Activated CD4-positive, alpha-beta T cell treated with anti-CD3 and anti-CD28 coated beads for 4 hours (primary cell): ENCODE results near the gene NDOR1.

Source experiments
- DNase-seq, 2 donors: peaks; one replicate each; pipeline ENCODE4 v3.0.0-alpha.2; 2020

Gene NDOR1

DNA sequence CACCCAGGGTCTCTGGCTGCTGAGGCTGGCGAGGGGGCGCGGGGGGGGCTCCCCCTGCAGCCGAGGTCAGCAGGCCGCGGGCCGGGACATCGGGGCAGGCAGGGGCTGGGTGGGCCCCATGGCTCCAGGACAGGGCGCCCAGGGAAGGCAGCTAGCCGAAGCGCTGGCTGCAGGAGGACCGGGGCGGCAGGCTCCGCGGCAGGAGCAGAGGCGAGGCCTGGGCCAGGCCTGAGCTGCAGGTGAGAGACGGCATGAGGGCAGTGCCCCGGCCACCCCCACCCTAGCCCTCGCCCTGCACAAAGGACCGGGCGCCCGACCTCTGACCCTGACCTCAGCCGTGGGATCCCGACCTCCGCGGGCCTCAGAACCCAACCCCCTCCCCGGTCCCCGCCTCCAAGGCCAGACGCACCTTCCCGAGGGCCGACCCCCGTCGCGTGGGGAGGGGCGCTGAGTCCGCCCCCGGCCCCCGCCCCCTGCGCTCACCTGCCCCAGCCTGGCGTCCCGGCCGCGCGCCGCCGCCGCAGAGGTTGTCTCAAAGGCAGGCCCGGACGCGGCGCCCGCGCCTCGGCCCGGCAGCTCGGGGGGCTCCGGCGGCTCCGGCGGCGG is 16.1 kb downstream of the NDOR1 start:
- no peak for DNase-seq

DNA sequence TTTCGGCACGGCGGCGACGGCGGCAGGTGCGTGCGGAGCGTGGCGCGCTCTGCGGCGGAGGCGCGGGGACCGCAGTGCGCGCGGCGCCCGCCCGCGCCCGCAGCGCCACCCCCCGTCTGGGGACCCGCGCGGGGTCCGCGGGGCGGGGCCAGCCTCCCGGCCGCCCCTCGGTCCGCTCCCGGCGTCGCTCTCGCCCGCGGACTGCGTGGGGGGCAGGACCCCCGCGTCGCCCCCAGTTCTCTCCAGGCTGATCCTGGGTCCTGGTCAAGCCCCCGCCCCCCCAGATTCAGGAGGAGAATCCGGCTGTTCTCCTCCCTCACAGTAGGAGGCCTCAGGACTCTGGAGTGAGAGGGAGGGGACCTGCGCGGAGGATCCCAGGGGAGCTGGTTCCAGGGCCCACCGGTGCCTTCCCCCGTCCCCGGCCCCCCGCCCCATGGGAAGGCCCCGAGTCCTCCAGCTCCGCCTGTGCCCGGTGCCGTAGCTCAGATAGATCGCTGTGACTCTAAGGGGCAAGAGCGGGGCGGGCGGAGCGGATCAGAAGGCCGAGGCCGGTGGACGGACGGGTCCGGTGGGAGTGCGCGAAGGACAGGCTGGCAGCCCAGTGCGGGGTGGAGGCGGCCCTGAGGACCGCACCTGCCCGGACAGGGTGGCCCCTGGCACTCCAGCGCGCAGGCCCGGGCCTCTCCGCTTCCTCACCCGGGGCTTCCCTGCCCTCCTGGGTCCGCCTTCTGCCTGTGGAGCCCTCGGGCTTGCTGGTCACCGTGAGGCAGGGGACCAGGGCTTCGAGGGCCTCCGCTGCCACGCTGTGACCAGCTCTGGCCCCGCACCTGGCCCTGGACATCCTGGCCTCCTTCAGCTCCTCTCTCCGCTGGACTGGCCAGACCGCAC is 16.9 kb downstream of the NDOR1 start, which contains the start of gene RNF208:
TSS of gene RNF208 (minus strand) at position 51 of the 888 bp plus-strand sequence. CDS start 1,028 bp downstream, outside the sequence.
- no peak for DNase-seq

DNA sequence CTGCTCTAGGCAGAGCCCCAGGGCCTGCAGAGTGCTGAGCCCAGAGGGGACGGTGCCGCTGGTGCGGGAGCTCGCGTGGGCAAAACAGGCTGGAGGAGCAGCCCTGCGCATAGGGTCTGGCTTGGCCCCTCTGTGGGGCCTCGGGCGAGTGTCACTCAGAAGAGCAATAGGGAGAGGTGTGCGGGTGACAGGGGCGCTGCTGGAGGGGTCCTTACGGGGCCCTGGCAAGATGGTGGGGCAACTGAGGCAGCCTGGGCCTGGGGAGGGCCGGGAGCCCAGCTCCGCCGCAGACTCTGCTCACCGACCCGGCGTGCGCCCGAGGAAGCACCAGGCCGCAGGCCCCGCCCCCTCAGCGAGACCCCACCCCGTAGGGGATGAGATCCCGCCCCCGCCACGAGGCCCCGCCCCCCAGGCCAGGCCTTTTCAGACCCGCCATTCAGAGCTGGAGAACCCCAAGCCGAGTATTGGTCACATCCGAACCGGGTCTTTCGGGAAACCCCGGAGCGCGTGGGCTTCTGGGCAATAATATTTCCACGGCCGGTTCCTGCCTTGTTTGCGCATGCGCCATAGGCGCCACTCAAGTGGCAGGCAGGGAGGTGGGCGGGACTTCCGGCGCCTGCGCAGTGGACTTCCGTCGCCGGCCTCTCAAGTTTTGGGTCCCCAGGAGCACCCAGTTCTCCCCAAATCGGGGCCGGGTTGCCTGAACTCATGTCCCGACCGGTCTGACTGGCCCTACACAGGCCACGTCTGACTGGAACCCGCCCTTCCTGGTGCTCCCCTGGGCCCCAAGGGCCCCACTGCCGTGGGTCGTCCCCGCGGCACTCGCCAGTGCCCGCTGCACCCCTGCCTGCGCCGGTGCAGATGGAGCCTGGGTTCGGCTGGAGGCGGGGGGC is 17.8 kb downstream of the NDOR1 start:
- peak; percentile 97 to 99 for DNase-seq

DNA sequence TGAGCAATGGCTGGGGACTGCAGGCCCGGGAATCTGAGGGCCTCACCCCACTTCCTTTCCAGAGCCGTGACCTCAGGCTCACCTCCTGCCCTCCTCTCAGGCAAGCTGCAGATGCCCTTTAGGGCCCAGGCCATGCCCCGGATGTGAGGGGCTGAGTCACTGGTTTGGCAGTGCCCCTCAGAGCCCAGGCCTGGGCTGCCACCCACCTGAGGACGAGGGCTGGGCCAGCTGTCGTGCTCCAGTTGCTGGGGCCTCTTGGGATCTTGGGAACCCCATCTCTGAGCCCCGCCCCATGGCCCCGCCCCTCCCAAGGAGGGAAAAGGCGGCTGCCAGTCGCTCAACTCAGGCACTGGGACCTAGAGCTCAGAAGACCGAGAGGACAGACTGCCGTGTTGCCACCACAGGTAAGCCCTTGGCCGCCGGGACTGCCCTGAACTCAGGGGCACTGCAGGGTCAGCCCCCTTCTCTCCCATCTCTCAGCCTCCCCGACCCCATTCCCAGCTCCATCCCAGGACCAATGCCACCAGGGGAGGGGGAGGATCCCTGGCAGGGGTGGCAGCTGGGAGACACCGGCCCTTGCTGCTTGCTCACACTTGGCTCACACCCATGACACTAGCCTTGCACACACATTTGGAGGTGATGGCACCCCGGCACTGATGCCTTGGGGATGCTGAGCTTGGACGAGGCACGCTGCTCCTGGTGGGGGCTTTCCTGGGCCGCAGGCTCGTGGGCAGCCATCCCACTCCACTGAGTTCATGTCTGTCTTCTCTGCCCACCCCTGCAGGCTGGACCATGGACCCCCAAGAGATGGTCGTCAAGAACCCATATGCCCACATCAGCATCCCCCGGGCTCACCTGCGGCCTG is 19.6 kb downstream of the NDOR1 start, which contains the start of gene CYSRT1:
TSS of gene CYSRT1 (plus strand) at position 345 of the 865 bp plus-strand sequence. CDS start at position 793, 448 bp downstream.
- DNase-seq, result no peak

DNA sequence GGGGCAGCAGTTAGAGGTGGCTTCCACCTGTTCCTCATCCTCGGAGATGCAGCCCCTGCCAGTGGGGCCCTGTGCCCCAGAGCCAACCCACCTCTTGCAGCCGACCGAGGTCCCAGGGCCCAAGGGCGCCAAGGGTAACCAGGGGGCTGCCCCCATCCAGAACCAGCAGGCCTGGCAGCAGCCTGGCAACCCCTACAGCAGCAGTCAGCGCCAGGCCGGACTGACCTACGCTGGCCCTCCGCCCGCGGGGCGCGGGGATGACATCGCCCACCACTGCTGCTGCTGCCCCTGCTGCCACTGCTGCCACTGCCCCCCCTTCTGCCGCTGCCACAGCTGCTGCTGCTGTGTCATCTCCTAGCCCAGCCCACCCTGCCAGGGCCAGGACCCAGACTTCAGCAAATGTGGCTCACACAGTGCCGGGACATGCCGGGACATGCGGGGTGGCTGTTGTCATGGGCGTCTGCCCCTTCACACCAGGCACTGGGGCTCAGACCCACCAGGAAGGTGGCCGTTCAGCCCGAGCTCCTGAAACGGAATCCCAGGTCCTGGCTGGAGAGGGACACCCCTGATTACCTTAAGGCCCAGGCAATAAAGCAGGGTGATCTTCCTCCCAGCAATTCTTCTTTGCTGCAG is 20.3 kb downstream of the NDOR1 start:
- DNase-seq, result no peak

DNA sequence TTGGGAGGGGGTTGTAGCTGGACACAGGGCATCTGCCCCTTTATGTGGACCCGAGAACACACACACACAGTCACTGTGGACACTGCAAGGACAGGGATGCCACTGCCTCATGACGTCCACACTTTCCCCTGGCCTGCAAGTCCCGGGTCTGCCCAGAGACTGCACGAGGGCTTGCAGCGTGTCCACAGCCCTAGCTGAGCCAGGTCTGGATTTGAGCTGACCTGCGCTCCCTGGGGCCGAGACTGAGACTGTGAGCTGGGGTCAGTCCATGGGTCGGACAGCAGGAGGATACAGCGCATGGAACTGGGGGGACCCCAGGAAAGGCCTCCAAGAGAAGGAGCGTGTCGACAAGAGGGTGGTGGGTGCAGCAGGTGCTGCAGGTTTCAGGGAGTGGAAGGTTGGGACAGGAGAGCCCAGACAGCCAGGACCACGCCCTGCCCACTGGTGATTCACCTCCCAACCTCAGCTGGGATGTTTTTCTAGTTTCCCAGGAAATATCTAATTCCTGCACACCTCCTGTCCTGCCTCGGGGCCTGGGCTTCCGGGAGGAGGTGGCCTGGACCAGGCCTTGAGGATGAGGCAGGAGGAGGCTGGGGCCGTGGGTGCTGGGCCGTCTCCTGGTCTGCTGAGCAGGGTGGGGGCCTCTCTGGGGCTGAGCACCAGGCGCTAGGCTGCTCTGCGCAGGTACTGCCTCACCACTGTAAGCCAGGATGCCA is 21.0 kb downstream of the NDOR1 start:
- DNase-seq, result no peak

DNA sequence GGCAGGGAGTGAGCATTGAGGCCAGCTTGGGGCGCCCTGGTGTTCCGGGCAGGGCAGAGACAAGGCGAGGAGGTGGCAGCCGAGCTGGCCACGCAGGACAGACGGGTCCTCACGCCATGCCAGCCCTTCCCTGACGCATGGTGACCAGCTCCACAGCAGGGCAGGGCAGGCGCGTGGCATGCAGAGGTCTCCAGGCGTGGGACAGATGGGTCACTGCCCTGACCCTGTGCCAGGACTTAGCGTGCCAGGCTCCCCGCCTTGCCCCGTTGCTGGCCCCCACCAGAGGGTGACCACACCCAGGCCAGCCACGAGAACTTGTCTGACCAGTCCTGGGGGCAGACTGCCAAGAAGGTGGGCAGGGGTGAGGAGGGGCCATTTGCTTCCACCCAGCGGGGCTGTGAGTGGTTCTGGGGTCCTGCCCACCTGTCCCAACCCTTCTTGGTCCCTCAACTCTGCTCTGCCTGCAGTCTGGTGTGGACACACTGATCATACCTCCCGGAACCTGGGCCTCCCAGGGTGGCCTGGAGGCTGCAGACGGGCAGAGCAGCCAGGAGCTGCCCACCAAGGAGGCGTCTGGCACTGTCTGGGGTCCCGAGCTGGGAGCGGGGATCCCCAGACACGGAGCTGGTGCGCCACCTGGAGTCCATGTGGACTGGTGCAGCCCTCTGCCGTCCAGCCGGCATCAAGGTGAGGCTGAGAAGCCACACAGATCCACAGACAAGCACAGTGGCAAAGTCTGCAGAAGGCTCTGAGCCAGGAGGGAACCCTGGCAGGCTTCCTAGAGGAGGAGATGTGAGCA is 21.8 kb downstream of the NDOR1 start, which contains the start of gene RNF224:
TSS of gene RNF224 (plus strand) at position 449 of the 799 bp plus-strand sequence. CDS start 834 bp downstream, outside the sequence.
- peak; percentile 78 to 81 for DNase-seq

DNA sequence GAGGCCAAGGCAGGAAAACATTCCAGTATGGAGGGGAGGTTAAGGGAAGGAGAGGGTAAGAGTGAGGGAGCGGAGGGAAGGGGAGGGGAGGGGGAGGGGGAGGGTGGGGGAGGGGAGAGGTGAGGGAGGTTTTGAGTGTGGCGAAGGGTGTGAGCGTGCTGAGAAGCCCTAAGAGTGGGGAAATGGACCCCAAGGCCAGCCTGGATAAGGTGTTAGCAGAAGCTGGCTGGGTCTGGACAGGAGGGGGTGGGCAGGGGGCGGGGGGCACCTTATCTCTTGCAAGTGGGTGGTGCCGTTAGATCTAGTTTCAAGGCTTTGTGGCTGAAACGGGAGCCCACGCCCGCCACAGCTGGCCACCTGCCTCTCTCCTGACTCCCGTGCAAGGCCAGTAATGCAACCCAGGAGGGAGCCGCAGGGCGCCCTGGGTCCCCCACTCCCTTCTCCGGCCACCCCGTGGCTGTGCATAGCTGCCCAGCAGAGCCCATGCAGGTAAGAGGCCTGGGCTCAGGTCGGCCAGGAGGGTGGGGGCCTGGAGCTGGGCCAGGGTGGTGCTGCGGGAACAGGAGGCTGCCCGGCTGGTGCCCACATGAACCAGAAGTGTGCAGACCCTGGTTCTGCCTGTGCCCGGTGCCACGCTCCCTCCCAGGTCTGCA is 22.5 kb downstream of the NDOR1 start:
- DNase-seq, result no peak

DNA sequence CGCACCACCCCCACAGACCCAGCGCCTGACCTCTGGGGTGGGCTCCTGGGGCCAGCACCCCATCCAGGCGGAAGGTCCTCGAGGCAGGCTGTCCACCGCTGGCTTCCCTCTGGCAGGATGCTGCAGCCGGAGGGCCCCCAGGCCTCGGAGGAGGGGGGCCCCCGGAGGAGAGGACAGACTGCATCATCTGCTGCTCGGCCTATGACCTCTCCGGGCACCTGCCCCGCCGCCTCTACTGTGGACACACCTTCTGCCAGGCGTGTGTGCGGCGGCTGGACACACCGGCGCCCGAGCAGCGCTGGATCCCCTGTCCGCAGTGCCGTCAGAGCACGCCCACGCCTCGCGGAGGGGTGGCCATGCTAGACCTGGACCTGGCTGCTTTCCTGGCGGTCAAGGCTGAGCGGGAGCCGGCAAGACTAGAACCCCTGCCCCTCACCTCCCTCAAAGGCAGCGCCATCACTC is 23.0 kb downstream of the NDOR1 start:
- DNase-seq, result no peak

DNA sequence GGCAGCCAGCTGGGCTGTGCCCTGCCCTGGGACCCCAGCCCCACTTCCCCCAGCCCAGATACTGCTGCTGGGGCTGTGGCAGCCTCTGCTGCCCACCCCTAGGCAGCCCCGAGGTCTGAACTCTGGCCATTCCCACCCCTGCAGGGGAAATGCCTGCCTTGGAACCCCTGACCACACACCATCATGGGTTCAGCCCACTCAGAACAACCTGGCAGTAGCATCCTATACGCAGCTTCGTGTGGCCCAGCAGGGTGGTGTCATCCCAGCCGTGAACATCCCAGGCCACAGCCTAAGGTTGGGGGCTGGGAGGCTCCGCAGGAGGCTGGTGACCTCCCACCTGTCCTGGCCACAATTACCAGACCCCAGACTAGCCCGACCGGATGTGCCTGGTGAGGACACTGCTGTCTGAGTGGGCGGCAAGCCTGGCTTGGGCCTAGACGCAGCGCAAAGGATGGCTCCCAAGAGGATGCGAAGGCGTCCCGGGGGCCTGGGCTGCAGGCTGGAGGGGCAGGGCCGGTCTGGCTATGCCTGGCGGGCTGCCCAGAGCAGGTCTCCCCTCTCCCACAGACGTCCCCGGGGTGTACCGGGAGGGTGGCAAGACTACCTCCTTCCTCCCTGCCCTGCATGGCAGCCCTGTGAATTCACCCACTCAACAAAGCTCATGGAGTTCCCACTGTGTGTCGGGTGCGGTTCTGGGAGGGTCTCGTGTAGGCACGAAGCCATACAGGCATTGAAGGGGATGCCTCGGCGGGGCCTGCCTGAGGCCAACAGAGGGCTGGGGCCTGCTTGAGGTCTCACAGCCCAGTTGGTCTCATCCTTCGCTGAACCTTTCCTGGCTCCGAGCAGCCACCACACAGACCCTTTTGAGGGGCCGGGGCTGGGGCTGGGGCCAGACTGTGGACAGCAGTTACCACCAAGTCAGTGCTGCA is 23.7 kb downstream of the NDOR1 start:
- DNase-seq, result no peak

DNA sequence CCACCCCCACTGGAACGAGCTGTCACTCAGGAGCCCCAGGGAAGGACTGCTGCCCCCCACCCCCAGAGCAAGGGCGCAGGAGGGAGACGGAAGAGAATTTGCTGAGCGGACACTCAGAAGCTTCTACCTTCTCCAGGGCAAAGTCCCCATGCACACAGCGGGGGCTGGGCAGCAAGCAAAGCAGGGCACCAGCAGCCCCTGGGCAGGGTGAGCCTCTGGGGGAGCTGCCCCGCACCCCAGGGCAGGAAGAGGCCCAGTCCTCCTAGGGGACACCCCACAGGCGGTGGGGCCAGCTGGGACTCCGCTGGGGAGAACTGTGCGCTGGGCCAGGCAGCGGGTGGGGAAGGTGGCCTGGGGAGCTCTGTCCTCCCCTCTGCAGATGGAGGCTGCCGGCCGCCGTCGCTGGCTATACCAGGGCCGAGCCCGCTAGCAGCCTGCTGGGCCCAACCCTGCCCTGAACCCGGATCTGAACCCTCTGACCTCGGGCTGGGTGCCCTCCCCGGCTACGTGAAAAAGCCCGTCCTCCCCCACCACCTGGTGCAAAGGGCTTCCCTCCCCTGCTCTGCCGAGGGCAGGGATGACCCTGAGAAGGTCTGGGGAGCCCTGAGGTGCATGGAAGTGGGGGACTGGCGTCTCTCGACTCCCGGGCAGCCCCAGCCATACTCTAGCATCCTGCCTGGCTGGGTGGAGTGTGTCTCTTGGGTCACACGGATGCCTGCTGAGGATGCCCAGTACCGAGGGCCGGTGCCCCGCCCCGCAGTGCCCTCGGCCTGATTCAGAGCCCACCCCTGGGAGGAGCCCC is 24.6 kb downstream of the NDOR1 start:
- no peak for DNase-seq

DNA sequence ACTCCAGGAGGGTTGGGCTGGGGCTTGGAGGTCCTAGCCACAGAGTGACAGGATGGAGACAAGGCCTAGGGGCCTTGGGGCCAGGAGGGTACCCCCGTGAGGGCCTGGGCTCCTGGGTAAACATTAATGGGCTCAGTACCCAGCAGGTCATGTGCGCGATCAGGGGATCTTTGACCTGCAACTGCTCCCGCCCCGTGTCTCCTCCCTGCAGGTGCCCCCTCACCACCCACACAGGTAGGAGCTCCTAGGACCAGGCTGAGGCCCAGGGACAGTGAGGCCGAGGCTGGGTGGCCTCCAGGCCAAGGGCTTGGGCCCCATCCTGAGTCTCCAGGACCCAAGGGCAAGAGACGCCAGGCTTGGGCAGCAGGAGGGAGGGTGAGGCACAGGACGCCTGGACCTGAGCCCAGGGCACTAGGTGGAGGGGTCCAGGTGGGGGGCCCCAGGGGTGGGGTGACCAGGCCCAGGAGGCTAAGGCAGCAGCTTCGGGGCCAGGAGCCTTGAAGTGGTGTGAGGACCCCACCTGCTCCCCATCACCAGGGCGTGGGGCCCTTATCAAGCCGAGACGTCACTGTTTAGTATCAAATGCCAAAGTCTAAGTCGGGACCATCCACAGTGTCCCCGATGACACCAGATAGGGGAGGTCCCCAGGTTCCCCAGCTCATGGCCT is 25.3 kb downstream of the NDOR1 start, which contains the start of gene SLC34A3:
TSS of gene SLC34A3 (plus strand) at position 197 of the 667 bp plus-strand sequence. CDS start 802 bp downstream, outside the sequence.
- DNase-seq, result no peak

DNA sequence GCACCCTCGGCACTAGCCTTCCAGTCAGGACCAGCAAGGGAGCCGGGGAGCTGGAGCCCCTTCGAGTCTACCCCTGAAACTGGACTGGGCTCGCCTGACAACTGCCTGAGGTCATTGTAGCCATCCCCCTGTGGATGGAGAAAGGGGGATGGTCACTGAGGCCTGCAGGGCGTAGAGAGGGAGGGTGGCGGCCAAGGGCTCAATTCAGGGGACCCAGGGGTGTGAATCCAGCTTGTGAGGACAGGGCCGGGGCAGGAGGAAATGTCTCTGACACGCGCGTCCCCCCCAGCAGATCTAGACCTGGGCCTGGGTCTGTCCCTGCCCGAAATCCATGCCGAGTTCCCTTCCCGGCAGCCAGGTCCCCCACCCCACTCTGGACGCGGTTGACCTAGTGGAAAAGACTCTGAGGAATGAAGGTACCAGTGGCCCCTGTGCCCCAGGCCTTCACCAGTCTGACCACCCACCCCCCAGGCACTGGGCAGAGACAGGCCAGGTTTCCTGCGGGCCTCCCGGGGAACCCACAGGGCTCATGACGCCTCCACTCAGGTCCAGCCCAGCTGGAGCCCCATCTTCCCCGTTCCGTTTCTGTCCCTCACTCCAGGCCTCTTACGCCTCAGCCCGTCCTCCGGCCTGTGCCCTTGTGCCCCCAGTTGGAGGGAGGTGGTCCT is 26.0 kb downstream of the NDOR1 start:
- no peak for DNase-seq

DNA sequence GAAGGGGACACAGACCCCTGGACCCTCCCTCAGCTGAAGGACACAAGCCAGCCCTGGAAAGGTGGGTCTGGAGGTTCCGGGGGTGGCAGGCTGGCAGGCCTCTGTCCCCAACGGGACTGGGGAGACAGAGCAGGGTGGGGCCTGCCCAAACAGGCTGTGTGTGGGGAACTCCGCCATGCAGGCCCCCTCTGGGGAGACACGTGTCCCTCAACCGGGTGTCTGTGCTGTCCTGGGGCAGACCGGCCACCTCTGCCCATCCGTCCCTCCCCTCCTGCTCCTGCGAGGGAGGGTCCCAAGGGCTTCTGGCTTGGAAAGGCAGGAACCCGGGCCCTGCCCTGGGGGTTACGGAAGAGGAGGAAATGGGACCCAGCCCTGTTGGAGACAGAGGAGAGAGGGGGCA is 26.6 kb downstream of the NDOR1 start:
- DNase-seq, result no peak

DNA sequence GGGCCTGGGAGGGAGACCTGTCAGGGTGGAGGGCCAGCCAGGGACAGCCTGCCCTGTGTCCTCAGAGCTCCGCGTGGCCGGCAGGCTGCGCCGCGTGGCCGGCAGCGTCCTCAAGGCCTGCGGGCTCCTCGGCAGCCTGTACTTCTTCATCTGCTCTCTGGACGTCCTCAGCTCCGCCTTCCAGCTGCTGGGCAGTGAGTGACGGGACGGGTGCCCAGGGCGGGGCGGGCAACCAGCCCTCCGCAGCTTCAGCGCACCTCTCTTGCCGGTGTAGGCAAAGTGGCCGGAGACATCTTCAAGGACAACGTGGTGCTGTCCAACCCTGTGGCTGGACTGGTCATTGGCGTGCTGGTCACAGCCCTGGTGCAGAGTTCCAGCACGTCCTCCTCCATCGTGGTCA is 27.0 kb downstream of the NDOR1 start:
- DNase-seq, result no peak
